ENCODE data around the gene AGAP3.

GRCh38 chr7:151141311-151141854 lies 55.1 kb downstream of the AGAP3 start:
- TF ChIP-seq CTCF (optimal IDR thresholded peaks at IDR 0.05 in 1 of 3, IDR thresholded peaks at IDR 0.05 in 1 of 3, conservative IDR thresholded peaks at IDR 0.05 in 1 of 3; ENCODE audit: extremely low read depth in 1 of 3, insufficient read depth in 2 of 3, low read length in 3 of 3) (no peak), EZH2 (IDR thresholded peaks at IDR 0.05; ENCODE audit: low read length) (no peak)
